Stimulated activated CD4-positive, alpha-beta T cell treated with anti-CD3 and anti-CD28 coated beads, Interleukin-15, amount 100 ng/mL, for 48 hours (primary cell): Measurements from ENCODE around the gene UBC.
A peak's percentile ranks its signal among the peaks of the same experiment; 100 is the strongest.

Source experiments
- DNase-seq, 2 donors: peaks; one replicate each; pipeline ENCODE4 v3.0.0-alpha.2; 2020; ENCODE audit warnings: low read depth in 2 of 2

The UBC gene

GRCh38 chr12:124864326-124864752, 50.1 kb downstream of the UBC start:
- DNase-seq: no peak

DNA sequence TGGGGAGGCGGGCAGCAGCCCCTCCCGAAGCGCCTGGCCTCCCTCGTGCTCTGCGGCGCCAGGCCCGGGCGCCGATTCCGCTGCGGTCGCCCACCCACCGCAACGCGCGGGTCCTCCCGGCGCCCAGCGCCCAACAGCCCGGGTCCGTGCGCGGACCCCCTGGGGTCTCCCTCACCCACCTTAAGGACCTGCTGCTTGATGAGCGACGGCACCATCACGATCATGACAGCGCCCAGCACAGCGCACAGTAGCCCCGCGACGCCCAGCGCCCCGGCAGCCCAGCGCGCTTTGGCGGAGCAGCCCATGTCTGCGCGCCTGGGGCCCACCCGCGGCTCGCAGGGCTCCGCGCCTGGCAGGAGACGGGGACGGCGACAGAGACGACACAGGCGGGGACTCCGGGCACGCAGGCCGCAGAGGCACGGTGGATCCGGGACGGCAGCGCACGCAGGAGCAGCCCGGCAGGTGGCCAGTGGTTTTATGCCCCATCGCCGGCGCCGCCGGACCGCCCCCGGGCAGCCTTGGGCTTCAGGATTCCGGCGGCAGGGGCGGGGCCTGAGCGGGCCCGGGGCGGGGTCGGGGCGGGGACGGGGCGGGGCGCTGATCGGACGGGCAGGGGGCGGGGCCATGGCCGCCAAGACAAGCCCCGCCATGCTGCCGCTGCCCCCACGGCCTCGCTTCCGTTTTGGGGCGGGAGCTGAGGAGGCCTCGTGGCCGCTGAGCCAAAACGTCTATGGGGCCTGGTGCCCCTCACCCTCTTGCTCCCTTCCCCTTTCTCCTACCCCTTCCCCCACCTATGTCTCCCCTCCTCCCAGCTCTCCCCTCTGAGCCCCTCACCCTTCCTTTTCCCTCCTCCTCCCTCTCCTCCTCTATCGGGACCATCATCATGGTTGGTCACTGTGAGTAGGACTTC, 50.8 kb downstream of the UBC start, which contains the start of gene SCARB1:
SCARB1 (minus strand) TSS at position 449 of the 910 bp plus-strand sequence; CDS start at position 305, 144 bp downstream.
- DNase-seq: peak; percentile 59 to 69

- no peak for DNase-seq
These were observed 51.6 kb downstream of the UBC start for GRCh38 chr12:124862768-124863415.

DNA sequence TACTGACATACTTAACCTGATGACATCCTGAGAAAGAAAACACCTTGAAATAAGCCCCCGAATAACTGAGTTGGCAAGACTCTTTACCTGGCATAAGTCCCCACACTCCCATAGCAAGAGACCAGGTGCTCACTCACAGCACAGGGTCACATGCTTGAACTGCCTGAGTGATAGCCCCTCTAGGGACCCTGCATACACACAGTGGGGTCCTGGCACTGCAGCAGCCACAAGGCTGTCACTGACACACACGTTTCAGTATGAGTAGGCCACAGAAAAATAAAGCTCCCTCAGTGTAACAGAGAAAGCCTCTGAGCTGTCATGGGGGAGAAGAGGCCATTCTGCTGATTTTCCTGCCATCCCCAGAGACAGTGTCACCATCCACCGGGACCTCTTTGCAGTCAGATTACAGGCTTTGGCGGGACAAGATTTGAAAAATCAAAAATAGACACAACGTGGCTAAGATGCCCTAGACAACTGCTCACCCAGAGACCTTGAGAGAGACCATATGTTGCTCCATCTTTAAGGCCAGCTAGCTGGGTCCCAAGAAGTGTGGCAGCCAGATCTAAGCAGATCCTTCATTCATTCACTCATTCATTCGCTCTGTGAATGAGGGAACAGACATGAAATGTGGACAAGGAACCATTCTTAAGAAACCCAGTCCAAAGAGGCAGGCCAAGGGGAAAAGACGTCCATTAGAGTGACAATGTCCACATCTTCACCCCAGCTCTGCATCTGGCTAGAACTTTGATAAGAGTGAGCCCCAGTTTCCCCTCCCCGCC, 52.4 kb downstream of the UBC start:
- DNase-seq: no peak
